IPS-NIHi7 (cell line): ENCODE results near the gene IKZF2.

Source experiments
- DNase-seq: peaks from one replicate; pipeline ENCODE4 v3.0.0; 2012; ENCODE audit warnings: mixed read lengths; ENCODE audit errors: extremely low spot score

IKZF2 gene

DNA sequence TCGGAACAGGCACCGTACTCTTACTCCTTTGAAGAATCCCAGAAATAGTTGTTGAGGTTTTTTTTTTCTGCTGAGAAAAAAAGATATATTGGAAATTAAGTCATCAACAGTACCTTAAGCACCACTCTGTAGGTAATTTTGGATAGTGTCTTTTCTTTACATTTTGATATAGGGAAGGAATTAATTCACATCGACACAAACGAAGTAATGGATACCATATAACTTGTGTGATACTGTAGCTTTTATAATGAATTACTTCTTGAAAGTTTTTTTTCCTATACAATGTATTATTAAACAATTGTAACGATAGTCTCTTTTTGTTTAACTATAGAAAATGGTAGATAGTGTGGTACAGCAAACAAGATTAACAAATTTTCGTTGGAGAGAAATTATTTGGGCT is 1.5 kb upstream of the IKZF2 start:
- no peak for DNase-seq

- peak; percentile 41 for DNase-seq
These were observed 818 bp upstream of the IKZF2 start for GRCh38 chr2:213152065-213152794.

DNA sequence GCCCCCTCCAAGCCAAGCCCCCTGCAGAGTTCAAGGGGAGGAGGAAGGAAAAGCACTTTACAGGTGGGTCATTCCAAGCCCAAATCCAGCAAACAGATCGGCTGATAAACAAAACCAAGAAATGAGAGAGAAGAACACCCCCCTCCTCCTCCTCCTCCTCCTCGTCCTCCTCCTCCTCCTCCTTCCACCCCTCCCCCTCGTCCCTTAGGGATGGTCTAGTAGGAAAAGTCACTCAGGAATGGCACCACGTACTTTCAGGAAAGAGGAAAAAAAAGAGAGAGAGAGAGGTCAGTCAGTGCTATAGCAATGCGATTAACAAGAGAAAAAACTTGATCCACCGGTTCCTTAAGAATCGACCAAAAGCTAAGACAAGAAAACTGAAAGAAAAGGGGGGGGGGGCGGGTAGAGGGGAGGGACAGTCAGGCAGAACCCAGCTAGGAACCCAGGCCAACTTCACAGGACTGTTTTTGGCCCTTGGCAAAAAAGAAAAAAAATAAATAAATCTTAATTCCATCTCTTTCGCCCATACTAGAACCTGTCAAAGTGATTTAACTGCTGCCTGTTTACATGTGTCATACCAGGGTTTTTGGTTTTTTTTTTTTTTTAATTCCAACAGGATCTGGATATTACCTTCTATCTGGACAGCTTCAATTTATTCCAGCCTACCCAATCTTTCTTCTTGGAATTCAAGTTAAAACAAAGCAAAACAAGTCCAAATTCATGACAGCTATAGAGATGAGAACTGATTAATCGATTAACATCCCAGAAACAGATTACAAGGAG is 906 bp downstream of the IKZF2 start:
- peak; percentile 26 for DNase-seq

DNA sequence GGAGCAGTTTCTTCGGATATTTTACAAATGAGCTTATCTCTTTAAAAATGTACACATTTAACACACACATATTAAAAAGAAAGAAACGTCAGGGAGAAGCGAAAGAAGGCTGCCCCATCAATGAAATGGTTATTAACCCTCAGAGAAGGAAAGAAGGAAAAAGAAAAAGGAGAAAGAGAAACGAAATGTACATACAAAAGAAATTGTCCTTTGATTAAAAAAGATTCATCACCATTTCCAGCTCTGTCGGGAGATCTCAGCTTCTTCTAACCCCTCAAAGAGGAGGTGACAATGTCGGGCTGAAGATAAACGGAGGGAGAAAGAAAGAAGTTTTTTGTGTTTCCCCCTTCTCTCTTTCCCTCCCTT is 1.5 kb downstream of the IKZF2 start:
- DNase-seq, result no peak

DNA sequence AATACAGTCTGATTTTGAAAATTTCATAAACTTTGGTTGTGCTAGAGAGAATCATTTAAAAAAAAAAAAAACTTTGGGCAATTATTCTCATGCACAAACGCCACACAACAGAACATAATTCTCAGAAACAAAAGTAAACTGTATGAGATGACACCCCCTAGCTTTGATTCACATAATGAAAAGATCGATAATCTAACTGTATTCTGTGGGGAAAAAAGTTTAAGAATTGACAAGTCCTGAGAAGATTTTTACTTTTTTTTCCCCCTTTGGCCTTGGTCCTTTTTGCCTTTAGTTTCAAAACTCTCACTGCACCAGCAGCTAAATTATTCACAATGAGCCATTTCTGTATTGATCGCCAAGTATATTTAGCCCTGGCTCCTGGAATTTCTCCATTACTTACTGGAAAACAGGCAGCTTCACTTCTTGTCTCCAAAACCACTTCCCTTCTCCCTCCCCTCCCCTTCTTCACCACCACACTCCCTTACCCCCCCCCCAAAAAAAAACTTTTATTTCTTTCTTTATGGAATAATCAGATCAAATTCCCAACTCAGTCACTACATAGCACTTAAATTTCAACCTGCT is 2.0 kb downstream of the IKZF2 start:
- no peak for DNase-seq

DNA sequence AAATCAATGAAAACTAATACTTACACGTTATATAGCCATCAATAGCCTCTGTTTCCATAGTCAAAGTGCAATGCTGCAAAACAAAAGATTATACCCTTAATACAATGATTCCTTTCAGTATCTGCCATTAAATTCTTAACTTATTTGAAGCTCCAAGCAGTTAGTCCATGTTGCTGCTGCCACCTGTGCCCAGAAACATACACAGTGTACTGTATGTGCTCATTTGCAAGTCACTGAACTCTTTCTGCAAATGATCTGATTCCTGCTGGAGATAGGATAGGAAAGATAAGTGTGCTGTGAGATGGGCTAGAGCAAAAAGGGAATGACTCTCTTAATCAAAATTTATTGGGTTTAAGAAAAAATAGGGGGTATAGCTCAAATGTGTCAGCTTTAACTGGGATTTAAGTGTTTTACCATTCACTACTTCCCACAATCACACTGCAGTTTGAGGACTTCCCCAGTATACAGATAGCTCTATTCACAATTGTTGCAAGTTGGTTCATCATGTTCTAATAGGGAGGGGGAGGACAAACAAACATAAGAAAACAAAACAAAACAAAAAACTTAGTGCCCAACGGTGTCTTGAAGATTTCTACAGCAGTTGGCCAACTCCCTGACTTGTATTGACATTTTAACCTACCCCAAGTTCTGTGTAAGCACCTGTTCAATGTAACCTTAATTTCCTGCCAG is 2.7 kb downstream of the IKZF2 start:
- DNase-seq, result no peak

DNA sequence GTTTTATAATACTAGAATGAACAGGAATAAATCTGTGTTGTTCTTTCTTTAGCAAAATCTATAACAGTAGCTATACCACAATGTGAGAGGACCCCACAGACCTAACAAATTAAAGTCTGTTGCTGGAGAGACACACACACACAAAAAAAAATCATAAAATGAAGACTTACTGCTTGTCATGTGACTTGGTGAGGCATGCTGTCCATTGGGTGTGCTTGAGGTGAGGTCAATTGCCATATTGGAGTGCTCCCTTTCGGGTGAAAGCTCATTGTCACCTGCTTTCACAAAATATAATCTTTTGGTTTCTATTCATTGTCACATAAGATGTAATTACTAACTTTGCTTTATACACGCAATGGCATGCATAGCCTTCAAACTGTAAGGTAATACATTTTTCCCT is 3.9 kb downstream of the IKZF2 start:
- no peak for DNase-seq

DNA sequence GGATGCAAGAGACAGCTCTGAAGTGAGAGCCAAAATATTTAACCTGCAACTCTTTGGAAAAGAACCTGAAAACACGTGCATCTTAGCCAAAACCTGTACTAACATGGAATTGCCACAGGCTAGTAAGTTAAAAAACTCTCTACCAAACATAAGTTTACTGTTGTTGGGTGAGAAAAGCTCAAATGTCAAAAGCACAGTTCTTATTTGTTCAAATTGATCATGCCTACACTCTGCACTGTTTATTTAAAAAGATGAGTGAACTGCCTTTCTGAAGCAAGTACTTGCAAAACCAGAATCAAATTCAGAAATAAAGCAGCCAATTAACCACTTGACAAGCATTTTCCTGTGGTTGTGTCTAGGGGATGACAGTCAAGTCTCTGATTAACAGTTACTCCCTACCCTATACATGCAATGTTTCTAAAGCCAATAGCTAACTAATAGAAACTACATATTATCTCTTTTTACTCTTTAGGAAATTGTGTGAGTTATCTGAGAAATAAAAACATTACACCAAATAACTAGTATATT is 5.6 kb downstream of the IKZF2 start:
- DNase-seq, result no peak

- DNase-seq, result no peak
These were observed 14.3 kb downstream of the IKZF2 start for GRCh38 chr2:213137064-213137463.

- no peak for DNase-seq
These were observed 22.1 kb downstream of the IKZF2 start for GRCh38 chr2:213129311-213129710.

GRCh38 chr2:213125646-213126347 is 25.6 kb downstream of the IKZF2 start:
- DNase-seq, result no peak

- no peak for DNase-seq
These were observed 28.7 kb downstream of the IKZF2 start for GRCh38 chr2:213122725-213123124.

- DNase-seq, result no peak
These were observed 29.7 kb downstream of the IKZF2 start for GRCh38 chr2:213121690-213122089.

DNA sequence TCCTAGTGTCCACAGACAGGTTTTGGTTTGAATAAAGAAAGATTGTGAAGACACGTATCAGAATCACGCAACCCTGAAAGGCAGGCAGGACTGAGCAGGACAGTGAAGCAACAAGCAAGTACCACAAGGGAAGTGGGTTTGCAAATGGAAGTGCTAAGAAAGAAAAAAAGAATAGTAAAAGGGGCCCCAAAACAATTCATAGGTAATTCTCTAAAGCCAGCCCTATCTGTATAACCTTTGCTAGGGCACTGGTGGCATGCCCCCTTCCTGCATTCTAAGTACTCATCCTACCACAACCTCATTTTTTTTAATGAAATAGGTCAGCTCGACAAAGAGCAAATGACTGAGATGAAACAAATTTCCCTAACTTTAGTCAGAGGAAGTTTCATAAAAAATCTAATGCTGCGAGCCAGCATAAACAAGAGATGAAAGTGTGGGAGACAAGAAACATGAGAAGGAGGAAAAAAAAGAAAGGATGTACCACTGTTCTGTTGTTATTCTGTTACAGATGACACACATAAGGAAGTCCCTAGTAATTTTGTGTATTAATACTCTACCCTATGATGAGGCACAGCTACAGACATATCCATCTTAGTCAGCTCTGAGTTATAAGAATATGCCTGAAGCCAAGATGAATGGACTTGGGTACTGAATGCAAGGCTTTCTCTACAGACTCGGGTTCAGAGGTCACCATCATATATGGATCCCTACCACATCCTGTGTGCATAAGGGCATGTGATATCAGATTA is 32.2 kb downstream of the IKZF2 start:
- no peak for DNase-seq

DNA sequence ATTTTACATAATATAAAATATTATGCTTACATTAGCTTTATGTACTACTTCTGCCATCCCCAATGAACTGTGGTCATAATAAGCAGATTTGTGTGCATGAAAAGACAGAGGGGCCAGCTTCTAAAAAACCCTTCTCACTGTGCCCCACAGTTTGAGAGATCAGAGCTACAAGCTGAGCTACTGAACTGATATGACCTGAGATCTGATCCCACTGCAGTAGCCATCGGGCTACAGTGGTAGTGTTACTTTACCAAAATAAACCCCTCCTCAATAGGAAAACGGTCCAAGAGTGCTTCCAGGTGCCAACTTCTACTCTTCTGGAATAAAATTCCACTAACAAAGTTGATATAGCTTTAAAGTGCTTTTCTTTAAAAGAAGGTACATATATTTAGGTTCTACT is 43.1 kb downstream of the IKZF2 start:
- DNase-seq, result no peak

DNA sequence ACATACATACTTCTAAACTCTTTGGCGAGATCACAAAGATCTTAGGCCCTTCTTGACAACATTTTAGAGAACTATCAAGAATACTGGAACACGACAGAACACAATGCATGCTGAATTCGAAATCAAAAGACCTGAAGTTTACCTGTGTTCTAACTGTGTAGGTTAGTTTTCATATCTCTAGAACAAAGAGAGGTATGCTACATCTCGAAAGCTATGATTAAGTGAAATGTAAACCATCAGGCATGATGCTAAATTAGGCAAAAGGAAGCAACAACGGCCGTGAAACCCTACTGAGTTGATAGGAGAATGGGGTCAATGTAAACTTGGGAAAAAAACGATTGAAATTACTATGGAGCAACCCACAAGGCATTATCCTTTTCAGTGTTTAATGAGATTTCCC is 43.7 kb downstream of the IKZF2 start:
- DNase-seq, result no peak

DNA sequence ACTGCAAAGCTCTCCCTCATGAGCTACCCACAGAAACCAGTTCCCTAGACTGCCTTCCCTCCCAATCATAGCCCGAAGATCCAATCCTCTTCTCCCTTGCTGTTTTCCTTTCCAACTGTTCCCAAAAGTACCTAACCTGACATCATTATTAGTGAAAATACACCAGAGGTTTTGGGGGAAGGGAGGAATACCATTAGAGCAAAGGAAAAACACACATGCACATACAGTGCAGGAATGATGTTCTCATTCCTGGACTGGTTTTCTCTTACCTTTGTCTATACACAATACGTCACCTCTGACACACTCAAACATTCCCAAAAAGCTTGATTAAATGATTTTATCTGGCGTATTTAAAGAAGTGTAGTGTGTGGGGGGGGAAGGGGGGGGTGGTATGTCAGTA is 46.2 kb downstream of the IKZF2 start:
- no peak for DNase-seq

GRCh38 chr2:213104903-213105202 is 46.6 kb downstream of the IKZF2 start:
- DNase-seq, result no peak

DNA sequence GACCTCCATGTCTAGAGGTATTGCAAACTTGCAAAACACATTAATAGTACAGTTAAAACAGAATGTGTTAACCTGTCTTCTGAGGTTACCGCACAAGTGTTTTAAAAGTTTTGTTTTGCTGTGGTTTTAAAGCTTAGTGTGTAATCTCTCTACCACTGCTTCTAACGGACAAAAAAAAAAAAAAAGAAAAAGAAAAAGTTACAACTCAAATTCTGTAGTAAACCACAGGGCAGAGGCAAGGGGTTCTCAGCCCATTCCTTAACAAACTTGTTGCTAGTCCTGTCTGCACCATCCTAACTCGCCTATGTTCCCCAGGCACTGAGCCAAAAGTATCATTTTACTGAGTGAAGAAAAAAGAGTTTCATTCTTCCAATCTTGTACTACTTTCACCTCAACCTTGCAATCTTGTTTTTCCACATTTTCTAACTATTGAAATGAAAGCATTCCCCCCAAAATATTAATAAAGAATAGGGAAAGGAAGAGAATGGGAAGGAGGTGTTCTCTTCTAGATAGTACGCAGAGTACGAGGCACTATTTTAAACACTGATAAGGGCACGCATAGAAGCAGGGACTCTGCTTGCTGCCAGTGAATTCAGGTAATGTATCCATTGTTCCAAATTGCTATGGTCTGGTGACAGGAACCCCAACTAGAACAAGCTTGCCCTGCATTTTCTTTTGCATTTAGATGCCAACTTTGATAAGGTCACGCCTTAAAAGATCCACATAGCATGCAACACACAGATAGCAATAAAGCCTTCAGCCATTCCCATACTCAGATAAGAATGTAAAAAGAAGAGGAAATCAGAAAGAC is 47.1 kb downstream of the IKZF2 start:
- no peak for DNase-seq
